Measurements from ENCODE around the gene LTBP3. TPM values are rescaled to one million over a fixed set of nuclear protein-coding genes. Genes with fewer than 3 reads are reported as not detected.

Gene LTBP3
- total RNA-seq, 2 donors from 2014 or later: 492 to 512 TPM

- DNase-seq (ENCODE audit: low spot score) (no peak), ATAC-seq (ENCODE audit: insufficient number of reproducible peaks, low FRiP score, low read depth) (no peak)
- no peaks in the 10 kb centered on the region for H3K27me3 ChIP-seq (replicated peaks; ENCODE audit: insufficient read depth)
- no peak overlapping the region for H3K27ac ChIP-seq
- H3K9me3 ChIP-seq: no peaks in the 10 kb centered on the region
- H3K36me3 ChIP-seq: peaks cover 47% of the 10 kb centered on the region
- no peak overlapping the region for H3K4me3 ChIP-seq
- no peak for TF ChIP-seq CTCF (IDR thresholded peaks at IDR 0.05)
- H3K4me1 ChIP-seq (ENCODE audit: control insufficient read depth in 1 of 2, low read depth in 2 of 2): peaks cover 9 to 21% of the 10 kb centered on the region in 2 donors
Measured at GRCh38 chr11:65536412-65537295, 21.5 kb downstream of the LTBP3 start.

GRCh38 chr11:65535102-65535501 is 23.1 kb downstream of the LTBP3 start:
- DNase-seq (ENCODE audit: low spot score) (no peak), ATAC-seq (ENCODE audit: insufficient number of reproducible peaks, low FRiP score, low read depth) (no peak)
- no peaks in the 10 kb centered on the region for H3K9me3 ChIP-seq
- H3K36me3 ChIP-seq: peaks cover 63% of the 10 kb centered on the region
- H3K4me3 ChIP-seq: no peak overlapping the region
- TF ChIP-seq CTCF (IDR thresholded peaks at IDR 0.05): no peak
- H3K27me3 ChIP-seq (replicated peaks; ENCODE audit: insufficient read depth): no peaks in the 10 kb centered on the region
- H3K27ac ChIP-seq: no peak overlapping the region
- peaks cover 3 to 9% of the 10 kb centered on the region in 2 donors for H3K4me1 ChIP-seq (ENCODE audit: control insufficient read depth in 1 of 2, low read depth in 2 of 2)

GRCh38 chr11:65532388-65533064 is 25.6 kb downstream of the LTBP3 start:
- no peak for DNase-seq (ENCODE audit: low spot score)
- Histone ChIP-seq H3K4me1 (ENCODE audit: control insufficient read depth in 1 of 2, low read depth in 2 of 2) (no peaks in the 10 kb centered on the region), H3K9me3 (no peaks in the 10 kb centered on the region), H3K36me3 (peaks cover 45% of the 10 kb centered on the region), H3K27ac (no peak overlapping the region), H3K4me3 (no peak overlapping the region), H3K27me3 (replicated peaks; ENCODE audit: insufficient read depth) (no peaks in the 10 kb centered on the region)
- ATAC-seq (ENCODE audit: insufficient number of reproducible peaks, low FRiP score, low read depth): no peak
- TF ChIP-seq CTCF (IDR thresholded peaks at IDR 0.05): no peak

GRCh38 chr11:65530157-65530496 is 28.0 kb downstream of the LTBP3 start:
- peaks cover 42% of the 10 kb centered on the region for H3K36me3 ChIP-seq
- H3K27me3 ChIP-seq (replicated peaks; ENCODE audit: insufficient read depth): no peaks in the 10 kb centered on the region
- H3K4me3 ChIP-seq: no peak overlapping the region
- DNase-seq (ENCODE audit: low spot score): no peak
- peaks cover 7 to 18% of the 10 kb centered on the region in 2 donors for H3K4me1 ChIP-seq (ENCODE audit: control insufficient read depth in 1 of 2, low read depth in 2 of 2)
- no peaks in the 10 kb centered on the region for H3K9me3 ChIP-seq
- no peak for TF ChIP-seq CTCF (IDR thresholded peaks at IDR 0.05)
- ATAC-seq (ENCODE audit: insufficient number of reproducible peaks, low FRiP score, low read depth): no peak
- H3K27ac ChIP-seq: no peak overlapping the region

- DNase-seq (ENCODE audit: low spot score): no peak
- TF ChIP-seq CTCF (IDR thresholded peaks at IDR 0.05): no peak
- ATAC-seq (ENCODE audit: insufficient number of reproducible peaks, low FRiP score, low read depth): no peak
- no peaks in the 10 kb centered on the region for H3K9me3 ChIP-seq
- H3K4me3 ChIP-seq: no peak overlapping the region
- H3K27ac ChIP-seq: no peak overlapping the region
- H3K4me1 ChIP-seq (ENCODE audit: control insufficient read depth in 1 of 2, low read depth in 2 of 2): peaks cover 7 to 18% of the 10 kb centered on the region in 2 donors
- H3K27me3 ChIP-seq (replicated peaks; ENCODE audit: insufficient read depth): no peaks in the 10 kb centered on the region
- H3K36me3 ChIP-seq: peaks cover 41% of the 10 kb centered on the region
Measured at GRCh38 chr11:65529475-65530156, 28.5 kb downstream of the LTBP3 start.
